Smooth muscle cell (in vitro differentiated cells): Measurements from ENCODE around the gene FN3KRP. TPM values are rescaled to one million over a fixed set of nuclear protein-coding genes. Genes with fewer than 3 reads are reported as not detected.

ENCODE experiments used
- DNase-seq: peaks from one replicate; lab custom pipeline; 2025; ENCODE audit not compliant: unreplicated experiment; lab: John Stamatoyannopoulos, UW
- H2AFZ ChIP-seq: fragments of 200-600 bp; sonication (generic); 2 replicates; pipeline ENCODE4 v1.6.0; 2016; ENCODE audit warnings: antibody characterized with exemption, low read depth, mild to moderate bottlenecking
- H3F3A ChIP-seq: fragments of 200-600 bp; sonication (generic); 2 replicates; pipeline ENCODE4 v1.6.0; 2017; ENCODE audit warnings: antibody characterized with exemption, low read depth
- H3K27ac ChIP-seq: fragments of 200-600 bp; sonication (generic); 2 replicates; pipeline ENCODE4 v1.5.1; 2016; ENCODE audit warnings: low read depth, mild to moderate bottlenecking
- H3K27me3 ChIP-seq: fragments of 200-600 bp; sonication (generic); 2 replicates; pipeline ENCODE4 v1.6.1; 2016; ENCODE audit warnings: low read depth, mild to moderate bottlenecking
- H3K36me3 ChIP-seq: fragments of 200-600 bp; sonication (generic); 2 replicates; pipeline ENCODE4 v1.5.1; 2016; ENCODE audit warnings: low read depth
- H3K4me1 ChIP-seq: fragments of 200-600 bp; sonication (generic); 2 replicates; pipeline ENCODE4 v1.5.1; 2016; ENCODE audit warnings: low read depth
- H3K4me2 ChIP-seq: fragments of 200-600 bp; sonication (generic); 2 replicates; pipeline ENCODE4 v1.6.0; 2016; ENCODE audit warnings: mild to moderate bottlenecking
- H3K4me3 ChIP-seq: fragments of 200-600 bp; sonication (generic); 2 replicates; pipeline ENCODE4 v1.5.1; 2016; ENCODE audit warnings: mild to moderate bottlenecking
- H3K79me2 ChIP-seq: fragments of 200-600 bp; sonication (generic); 2 replicates; pipeline ENCODE4 v1.6.0; 2016; ENCODE audit warnings: low read depth, mild to moderate bottlenecking
- H3K9ac ChIP-seq: fragments of 200-600 bp; sonication (generic); 2 replicates; pipeline ENCODE4 v1.6.0; 2016; ENCODE audit warnings: low read depth
- H3K9me3 ChIP-seq: fragments of 200-600 bp; sonication (generic); replicated peaks from 2 replicates; pipeline ENCODE4 v1.5.1; 2016; ENCODE audit warnings: low read depth
- H4K20me1 ChIP-seq: fragments of 200-600 bp; sonication (generic); 2 replicates; pipeline ENCODE4 v1.6.0; 2016; ENCODE audit warnings: low read depth
- CTCF ChIP-seq: fragments of 200-600 bp; sonication (generic); IDR thresholded peaks from 2 replicates; pipeline ENCODE4 v1.5.1; 2017; ENCODE audit warnings: borderline replicate concordance, mild to moderate bottlenecking, antibody characterized with exemption; ENCODE audit not compliant: insufficient read depth, poor library complexity, severe bottlenecking
- whole genome bisulfite sequencing: methylation state at CpG from one replicate; pipeline ENCODE4 v1.1.7; 2016; ENCODE audit warnings: low lambda C conversion rate; 5-methylcytosine and 5-hydroxymethylcytosine counted together
- polyA plus RNA-seq: library from polyadenylated mRNA; unstranded; fragments of >200 nt; fragmentation: Nextera tagmentation; extraction: Ambion mirVana; gene quantifications from 2 replicates; pipeline ENCODE4 v1.2.1, GENCODE V29; 2016
- total RNA-seq: library from RNA; depleted of rRNA; stranded (reverse); fragments of >200 nt; gene quantifications from 2 replicates; pipeline ENCODE4 v1.2.3, GENCODE V29; 2014

Gene FN3KRP
- total and polyA plus RNA-seq, 2 experiments from 2014 or later: 12.8 to 26.9 TPM

DNA sequence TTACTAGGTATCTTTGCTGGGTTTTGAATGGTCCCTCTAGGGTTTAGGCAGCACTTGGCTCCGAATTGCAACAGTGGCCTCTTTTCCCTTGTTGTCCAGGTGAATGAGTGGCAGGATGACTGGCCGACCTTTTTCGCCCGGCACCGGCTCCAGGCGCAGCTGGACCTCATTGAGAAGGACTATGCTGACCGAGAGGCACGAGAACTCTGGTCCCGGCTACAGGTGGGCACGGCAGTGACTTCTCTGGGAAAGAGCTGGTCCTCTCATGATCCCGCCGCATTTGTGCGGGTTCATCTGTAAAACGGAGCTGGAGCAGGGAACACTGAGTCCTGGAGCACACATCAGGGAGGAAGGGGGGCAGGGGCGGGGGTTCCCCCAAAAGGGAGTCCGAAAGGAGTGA, 32.2 kb downstream of the FN3KRP start:
- no peak for TF ChIP-seq CTCF
- Histone ChIP-seq H3K79me2 (peaks cover 10% of the 10 kb centered on the region), H3F3A (no peaks in the 10 kb centered on the region), H4K20me1 (peaks cover 7% of the 10 kb centered on the region), H3K9ac (no peak overlapping the region), H3K4me2 (no peak overlapping the region), H3K4me1 (peaks cover 11% of the 10 kb centered on the region), H3K27ac (no peak overlapping the region), H3K4me3 (no peak overlapping the region), H2AFZ (no peak overlapping the region), H3K27me3 (no peaks in the 10 kb centered on the region), H3K36me3 (no peaks in the 10 kb centered on the region), H3K9me3 (no peaks in the 10 kb centered on the region)
- no peak for DNase-seq
- WGBS: 97% methylated on average over 16 of the region's 16 CpGs

DNA sequence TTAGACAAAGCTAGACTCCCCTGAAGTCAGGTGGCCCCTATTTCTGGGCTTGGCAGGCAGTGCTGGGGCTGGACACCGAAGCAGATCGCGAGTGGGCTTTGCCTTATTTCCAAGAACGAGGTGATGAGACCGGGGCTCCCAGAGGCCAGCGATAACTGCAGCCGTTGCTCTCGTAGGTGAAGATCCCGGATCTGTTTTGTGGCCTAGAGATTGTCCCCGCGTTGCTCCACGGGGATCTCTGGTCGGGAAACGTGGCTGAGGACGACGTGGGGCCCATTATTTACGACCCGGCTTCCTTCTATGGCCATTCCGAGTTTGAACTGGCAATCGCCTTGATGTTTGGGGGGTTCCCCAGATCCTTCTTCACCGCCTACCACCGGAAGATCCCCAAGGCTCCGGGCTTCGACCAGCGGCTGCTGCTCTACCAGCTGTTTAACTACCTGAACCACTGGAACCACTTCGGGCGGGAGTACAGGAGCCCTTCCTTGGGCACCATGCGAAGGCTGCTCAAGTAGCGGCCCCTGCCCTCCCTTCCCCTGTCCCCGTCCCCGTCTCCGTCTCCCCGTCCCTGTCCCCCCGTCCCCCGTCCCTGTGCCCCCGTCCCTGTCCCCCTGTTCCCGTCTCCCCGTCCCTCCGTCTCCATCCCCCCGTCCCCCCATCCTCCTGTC, 33.9 kb downstream of the FN3KRP start:
- TF ChIP-seq CTCF: no peak
- H2AFZ ChIP-seq: no peak overlapping the region
- H3K4me3 ChIP-seq: no peak overlapping the region
- WGBS: 44% methylated on average over 28 of the region's 40 CpGs
- H3K4me1 ChIP-seq: peaks cover 14% of the 10 kb centered on the region
- no peaks in the 10 kb centered on the region for H3K27me3 ChIP-seq
- H3K36me3 ChIP-seq: no peaks in the 10 kb centered on the region
- H3K9ac ChIP-seq: no peak overlapping the region
- H3K9me3 ChIP-seq: no peaks in the 10 kb centered on the region
- DNase-seq: no peak
- H4K20me1 ChIP-seq: peaks cover 11% of the 10 kb centered on the region
- H3K27ac ChIP-seq: no peak overlapping the region
- peaks cover 15% of the 10 kb centered on the region for H3K79me2 ChIP-seq
- no peaks in the 10 kb centered on the region for H3F3A ChIP-seq
- H3K4me2 ChIP-seq: peak overlapping the region; percentile 54

- H4K20me1 ChIP-seq: peaks cover 15% of the 10 kb centered on the region
- no peaks in the 10 kb centered on the region for H3K9me3 ChIP-seq
- no peak overlapping the region for H3K27ac ChIP-seq
- peaks cover 15% of the 10 kb centered on the region for H3K79me2 ChIP-seq
- no peaks in the 10 kb centered on the region for H3K27me3 ChIP-seq
- WGBS: 1% methylated on average over 36 of the region's 56 CpGs
- H3F3A ChIP-seq: no peaks in the 10 kb centered on the region
- peak overlapping the region; percentile 82 for H2AFZ ChIP-seq
- no peak for TF ChIP-seq CTCF
- peaks cover 14% of the 10 kb centered on the region for H3K4me1 ChIP-seq
- no peaks in the 10 kb centered on the region for H3K36me3 ChIP-seq
- peak overlapping the region; percentile 97 for H3K4me3 ChIP-seq
- DNase-seq: no peak
- H3K9ac ChIP-seq: no peak overlapping the region
- peak overlapping the region; percentile 96 for H3K4me2 ChIP-seq
Observed at GRCh38 chr17:82751171-82751570, 34.7 kb downstream of the FN3KRP start.
